Measurements from ENCODE around the gene PIK3C3.
A peak's percentile ranks its signal among the peaks of the same experiment; 100 is the strongest.

The PIK3C3 gene

GRCh38 chr18:42074704-42075103, 119.7 kb downstream of the PIK3C3 start:
- DNase-seq (ENCODE audit: low read depth): no peak
- TF ChIP-seq CTCF (conservative IDR thresholded peaks at IDR 0.05; ENCODE audit: low read depth, low read length): no peak
- no peak overlapping the region for H3K4me3 ChIP-seq (ENCODE audit: low read depth, low read length)

- TF ChIP-seq CTCF (conservative IDR thresholded peaks at IDR 0.05; ENCODE audit: low read depth, low read length): no peak
- DNase-seq (ENCODE audit: low read depth): peak; percentile 76
- H3K4me3 ChIP-seq (ENCODE audit: low read depth, low read length): no peak overlapping the region
Observed at GRCh38 chr18:42078711-42079110, 123.7 kb downstream of the PIK3C3 start.

- H3K4me3 ChIP-seq (ENCODE audit: low read depth, low read length): no peak overlapping the region
- peak; percentile 28 for DNase-seq (ENCODE audit: low read depth)
- TF ChIP-seq CTCF (conservative IDR thresholded peaks at IDR 0.05; ENCODE audit: low read depth, low read length): no peak
Observed at GRCh38 chr18:42080340-42080739, 125.3 kb downstream of the PIK3C3 start.

GRCh38 chr18:42082415-42083234, 127.6 kb downstream of the PIK3C3 start:
- no peak overlapping the region for H3K4me3 ChIP-seq (ENCODE audit: low read depth, low read length)
- no peak for TF ChIP-seq CTCF (conservative IDR thresholded peaks at IDR 0.05; ENCODE audit: low read depth, low read length)
- no peak for DNase-seq (ENCODE audit: low read depth)

GRCh38 chr18:42086288-42086687, 131.3 kb downstream of the PIK3C3 start:
- TF ChIP-seq CTCF (conservative IDR thresholded peaks at IDR 0.05; ENCODE audit: low read depth, low read length): no peak
- H3K4me3 ChIP-seq (ENCODE audit: low read depth, low read length): no peak overlapping the region
- DNase-seq (ENCODE audit: low read depth): peak; percentile 11

- H3K4me3 ChIP-seq (ENCODE audit: low read depth, low read length): no peak overlapping the region
- TF ChIP-seq CTCF (conservative IDR thresholded peaks at IDR 0.05; ENCODE audit: low read depth, low read length): no peak
- DNase-seq (ENCODE audit: low read depth): no peak
Observed at GRCh38 chr18:42087235-42087634, 132.2 kb downstream of the PIK3C3 start.

GRCh38 chr18:42087876-42088275, 132.8 kb downstream of the PIK3C3 start:
- no peak for TF ChIP-seq CTCF (conservative IDR thresholded peaks at IDR 0.05; ENCODE audit: low read depth, low read length)
- H3K4me3 ChIP-seq (ENCODE audit: low read depth, low read length): no peak overlapping the region
- no peak for DNase-seq (ENCODE audit: low read depth)

Data from choroid plexus epithelial cell (primary cell).